GM12878 (cell line): Measurements from ENCODE around the gene SCD5. TPM values are rescaled to one million over a fixed set of nuclear protein-coding genes. Genes with fewer than 3 reads are reported as not detected.

Experiments used
- ATAC-seq: fragments of 200-7000 bp; cut with Tn5 transposase; 3 replicates; pipeline ENCODE4 v1.9.1; 2020; ENCODE audit warnings: mild to moderate bottlenecking, moderate library complexity
- BruUV-seq: library from RNA; stranded (reverse); fragments of 400-500 nt; replicated peaks from 2 replicates; lab custom pipeline; 2021; lab: Mats Ljungman, UMichigan
- CTCF ChIA-PET: fragments of 300-600 bp; sonication (Branson Sonifier 250); formaldehyde crosslinking; extraction: SDS; loops from one replicate; lab custom pipeline; 2021; ENCODE audit warnings: inconsistent platforms; lab: Yijun Ruan, JAX
- POLR2A ChIA-PET: fragments of 350-600 bp; formaldehyde crosslinking; extraction: SDS; loops from one replicate; lab custom pipeline; 2021; ENCODE audit warnings: inconsistent platforms; lab: Charles Lee
- RAD21 ChIA-PET: fragments of 300-600 bp; sonication (Branson Sonifier 250); formaldehyde crosslinking; loops from one replicate; lab custom pipeline; 2023; ENCODE audit warnings: antibody characterized with exemption; ENCODE audit not compliant: unreplicated experiment; lab: Charles Lee
- SMC1A ChIA-PET: fragments of 300-600 bp; sonication (Branson Sonifier 250); formaldehyde crosslinking; loops from one replicate; lab custom pipeline; 2023; ENCODE audit not compliant: unreplicated experiment, uncharacterized antibody; lab: Charles Lee
- DNase-seq: peaks from one replicate; pipeline ENCODE4 v3.0.0-alpha.2; 2011; ENCODE audit warnings: low read depth, low spot score
- FAIRE-seq: peaks from 3 replicates; lab custom pipeline; 2011; peaks lifted over from hg19 to GRCh38; lab: Jason Lieb, UNC
- H2AFZ ChIP-seq: 2 replicates; pipeline ENCODE4 v1.6.0; 2011; ENCODE audit warnings: low read depth, low read length, control low read depth; ENCODE audit not compliant: control insufficient read depth
- H3K27ac ChIP-seq: 2 replicates; pipeline ENCODE4 v1.5.1; 2011; ENCODE audit warnings: control low read depth; ENCODE audit not compliant: control insufficient read depth, insufficient read depth
- H3K27me3 ChIP-seq, 2 experiments: replicated peaks in 1 of 2; 2 replicates each; pipeline versions ENCODE4 v1.6.0 to v1.6.1; 2011; ENCODE audit warnings: low read length in 1 of 2; ENCODE audit not compliant: control insufficient read depth in 2 of 2, insufficient read depth in 2 of 2
- H3K36me3 ChIP-seq, 2 experiments: 2 replicates each; pipeline ENCODE4 v1.5.1; 2011; ENCODE audit warnings: low read length in 1 of 2; ENCODE audit not compliant: control insufficient read depth in 2 of 2, insufficient read depth in 2 of 2
- H3K4me1 ChIP-seq: 2 replicates; pipeline ENCODE4 v1.6.1; 2011; ENCODE audit warnings: mild to moderate bottlenecking, low read length, moderate library complexity, mixed read lengths; ENCODE audit not compliant: control insufficient read depth, insufficient read depth
- H3K4me2 ChIP-seq: 2 replicates; pipeline ENCODE4 v1.6.0; 2011; ENCODE audit warnings: control low read depth; ENCODE audit not compliant: control insufficient read depth, insufficient read depth
- H3K4me3 ChIP-seq: fragments of 200-600 bp; sonication (generic); 2 replicates; pipeline ENCODE4 v1.5.1; 2016
- H3K79me2 ChIP-seq: 2 replicates; pipeline ENCODE4 v1.6.0; 2011; ENCODE audit warnings: low read length; ENCODE audit not compliant: control insufficient read depth, insufficient read depth
- H3K9ac ChIP-seq: 2 replicates; pipeline ENCODE4 v1.8.0; 2011; ENCODE audit warnings: low read length, control low read depth, mixed read lengths; ENCODE audit not compliant: control insufficient read depth, insufficient read depth
- H3K9me3 ChIP-seq: replicated peaks from 3 replicates; pipeline ENCODE4 v1.5.1; 2011; ENCODE audit warnings: mild to moderate bottlenecking, low read length; ENCODE audit not compliant: control insufficient read depth, insufficient read depth
- H4K20me1 ChIP-seq: 2 replicates; pipeline ENCODE4 v1.6.0; 2011; ENCODE audit not compliant: control insufficient read depth, insufficient read depth
- JUNB ChIP-seq: IDR thresholded peaks from 2 replicates; pipeline ENCODE4 v1.6.1; 2016; ENCODE audit warnings: antibody characterized with exemption, mild to moderate bottlenecking
- MEF2B ChIP-seq: fragments of 450-650 bp; IDR thresholded peaks from 2 replicates; pipeline ENCODE4 v1.6.1; 2018; ENCODE audit warnings: mild to moderate bottlenecking, moderate library complexity; ENCODE audit not compliant: partially characterized antibody, poor library complexity, severe bottlenecking
- MTA3 ChIP-seq: IDR thresholded peaks from 2 replicates; pipeline ENCODE4 v1.6.1; 2012; ENCODE audit warnings: low read length, inconsistent platforms, borderline replicate concordance
- WGBS: methylation state at CpG from one replicate; pipeline ENCODE4 v1.1.6; 2016; ENCODE audit warnings: low lambda C conversion rate; ENCODE audit not compliant: insufficient replicate concordance, insufficient coverage; ENCODE audit errors: missing lambda C conversion rate; 5-methylcytosine and 5-hydroxymethylcytosine counted together
- in situ Hi-C: fragments of 300-500 bp; cut with MboI; formaldehyde crosslinking; loops from 9 replicates; pipeline ENCODE4 v1.14.3; 2018; ENCODE audit warnings: mixed read lengths
- intact Hi-C: fragments of 100-400 bp; cut with micrococcal nuclease; formaldehyde crosslinking; loops from one replicate; pipeline ENCODE4 v1.14.2; 2022; ENCODE audit not compliant: unreplicated experiment
- polyA plus RNA-seq, 11 experiments: library from polyadenylated mRNA; depleted of rRNA in 4 of 11; unstranded in 6 of 11; stranded (reverse) in 5 of 11; fragments of >200 nt; fragmentation: Nextera tagmentation in 4 of 11; fragmentation: Illumina TruSeq in 1 of 11; extraction: Ambion mirVana in 4 of 11; extraction: Trizol in 1 of 11; gene quantifications; 1 replicate in 1 of 11; 2 replicates in 10 of 11; pipeline versions ENCODE4 v1.2.1 to v1.2.3, GENCODE V29; 2011 to 2016; ENCODE audit warnings: inconsistent platforms in 2 of 11, missing spikeins in 2 of 11, low read depth in 1 of 11
- total RNA-seq, 4 experiments: library from RNA; depleted of rRNA in 3 of 4; stranded (reverse); fragments of >200 nt in 3 of 4; fragmentation: Illumina TruSeq in 1 of 4; extraction: Trizol in 1 of 4; gene quantifications; 2 replicates each; pipeline versions ENCODE4 v1.2.1 to v1.2.3, GENCODE V29; 2013 to 2021
- TF ChIP-seq, protein P1 (sequence below): fragments of 450-650 bp; IDR thresholded peaks from 2 replicates; pipeline ENCODE4 v1.6.1; 2016; ENCODE audit warnings: mild to moderate bottlenecking
- TF ChIP-seq, protein P2 (sequence below): IDR thresholded peaks from 2 replicates; pipeline ENCODE4 v1.6.1; 2011; ENCODE audit warnings: borderline replicate concordance, low read depth, mild to moderate bottlenecking, moderate library complexity, mixed read lengths, low read length; ENCODE audit not compliant: insufficient read depth; ENCODE audit errors: extremely low read length

The SCD5 gene
- total and polyA plus RNA-seq, 10 of the 15 experiments (the other 5 are each of a cell fraction or from before 2014, with no cell fraction given), result 2.4 to 15.0 (median 4.2) TPM

DNA sequence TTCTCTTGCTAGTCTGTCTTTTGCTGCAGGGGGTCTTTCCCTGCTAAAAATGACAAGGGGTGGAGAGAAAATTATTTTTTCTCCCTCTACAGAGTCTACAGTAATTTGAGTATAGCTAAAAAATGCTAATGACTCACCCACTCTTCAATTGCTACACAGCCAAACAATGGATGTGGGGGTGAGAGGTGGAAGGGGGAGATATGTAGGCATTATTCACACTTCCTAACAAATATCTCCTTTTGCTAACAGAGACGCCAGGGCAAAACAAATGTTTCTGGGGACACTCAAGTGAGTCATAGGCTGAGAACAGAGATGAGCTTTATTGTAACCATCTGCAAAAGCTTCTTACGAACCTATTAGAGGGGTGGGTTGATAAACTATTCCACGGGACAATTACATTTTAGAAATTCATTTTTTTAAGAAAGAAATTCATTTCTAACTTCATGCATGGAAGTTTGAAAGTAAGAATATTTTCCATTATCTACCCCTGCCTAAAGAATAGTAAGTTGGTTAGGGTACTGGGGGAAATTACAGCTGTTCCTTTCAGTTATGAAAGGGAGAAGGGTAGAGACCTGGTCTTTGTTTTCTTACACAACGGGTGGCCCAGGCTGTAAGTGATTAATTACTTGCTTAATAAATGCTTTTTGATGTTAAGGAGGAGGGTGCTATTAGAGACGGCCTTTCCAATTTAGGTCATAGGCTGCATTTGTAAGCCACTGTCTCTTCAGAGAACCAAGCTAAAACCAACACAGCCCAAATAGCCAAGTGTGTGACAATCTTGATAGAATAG lies 12.8 kb downstream of the SCD5 start (continued):
- TF ChIP-seq, protein P1, sequence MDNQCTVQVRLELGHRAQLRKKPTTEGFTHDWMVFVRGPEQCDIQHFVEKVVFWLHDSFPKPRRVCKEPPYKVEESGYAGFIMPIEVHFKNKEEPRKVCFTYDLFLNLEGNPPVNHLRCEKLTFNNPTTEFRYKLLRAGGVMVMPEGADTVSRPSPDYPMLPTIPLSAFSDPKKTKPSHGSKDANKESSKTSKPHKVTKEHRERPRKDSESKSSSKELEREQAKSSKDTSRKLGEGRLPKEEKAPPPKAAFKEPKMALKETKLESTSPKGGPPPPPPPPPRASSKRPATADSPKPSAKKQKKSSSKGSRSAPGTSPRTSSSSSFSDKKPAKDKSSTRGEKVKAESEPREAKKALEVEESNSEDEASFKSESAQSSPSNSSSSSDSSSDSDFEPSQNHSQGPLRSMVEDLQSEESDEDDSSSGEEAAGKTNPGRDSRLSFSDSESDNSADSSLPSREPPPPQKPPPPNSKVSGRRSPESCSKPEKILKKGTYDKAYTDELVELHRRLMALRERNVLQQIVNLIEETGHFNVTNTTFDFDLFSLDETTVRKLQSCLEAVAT, result no peak
- TF ChIP-seq MTA3, result no peak

DNA sequence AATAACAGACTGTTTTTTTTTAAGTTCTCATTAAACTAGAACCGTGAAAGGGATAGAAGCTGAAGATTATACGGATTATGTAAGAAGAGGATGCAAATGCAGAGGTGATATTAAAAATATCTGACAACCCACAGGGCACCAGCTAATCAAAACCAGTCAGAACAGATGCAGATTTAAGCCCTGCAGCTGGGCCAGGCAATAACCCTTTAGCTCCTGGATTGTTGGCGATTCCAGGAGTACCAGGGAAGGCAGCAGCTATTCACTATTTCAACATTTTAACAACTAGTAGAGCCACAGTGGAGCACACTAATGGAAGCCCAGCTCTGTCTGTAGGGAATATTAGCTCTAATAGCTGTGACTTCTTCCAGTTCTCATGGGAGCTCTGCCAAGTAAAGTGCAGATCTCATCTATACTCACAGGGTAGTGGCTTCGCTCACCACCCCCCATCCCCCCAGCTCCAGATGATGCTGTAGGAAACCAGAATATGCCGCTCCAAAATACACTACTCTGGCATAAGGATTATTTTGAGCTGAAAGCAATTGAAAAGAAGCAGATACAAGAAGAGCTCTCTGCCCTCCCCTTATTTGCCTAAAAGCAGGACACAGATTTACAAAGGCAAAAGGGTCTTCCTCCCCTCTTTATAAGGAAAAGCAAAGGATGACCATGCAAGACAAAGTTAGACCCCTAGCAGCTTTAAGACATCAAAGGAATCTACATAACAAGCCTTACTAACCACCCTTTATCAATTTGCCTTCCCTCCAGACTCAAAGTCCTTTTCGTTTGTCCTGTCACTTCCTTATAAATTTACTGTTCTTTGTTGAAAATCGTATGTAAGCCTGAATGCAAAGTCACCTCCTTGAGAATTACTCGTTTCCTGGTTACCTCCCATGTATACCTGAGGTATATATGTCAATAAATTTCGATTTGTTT lies 13.7 kb downstream of the SCD5 start:
- BruUV-seq, result no TSS peak
- Histone ChIP-seq H3K4me3 (no peak overlapping the region), H3K27me3 (no peaks in the 10 kb centered on the region), H4K20me1 (no peaks in the 10 kb centered on the region), H3K36me3 (no peaks in the 10 kb centered on the region), H3K27ac (no peak overlapping the region), H3K9me3 (no peaks in the 10 kb centered on the region)
- in situ Hi-C loops, result no loop called here
- TF ChIP-seq, protein P2, sequence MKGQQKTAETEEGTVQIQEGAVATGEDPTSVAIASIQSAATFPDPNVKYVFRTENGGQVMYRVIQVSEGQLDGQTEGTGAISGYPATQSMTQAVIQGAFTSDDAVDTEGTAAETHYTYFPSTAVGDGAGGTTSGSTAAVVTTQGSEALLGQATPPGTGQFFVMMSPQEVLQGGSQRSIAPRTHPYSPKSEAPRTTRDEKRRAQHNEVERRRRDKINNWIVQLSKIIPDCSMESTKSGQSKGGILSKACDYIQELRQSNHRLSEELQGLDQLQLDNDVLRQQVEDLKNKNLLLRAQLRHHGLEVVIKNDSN, result no peak
- TF ChIP-seq JUNB (no peak), MEF2B (no peak)
- TF ChIP-seq, all 136 proteins: peak for 0
- ATAC-seq (no peak), FAIRE-seq (no peak), DNase-seq (no peak)
- POLR2A ChIA-PET, result interaction anchor here (0.7 kb wide), 1 partner anchor 10 kb away, joined by 3 read pairs; no protein-coding TSS in a partner anchor
- Histone ChIP-seq H3K4me1 (peaks cover 10% of the 10 kb centered on the region), H3K4me2 (no peak overlapping the region), H2AFZ (no peak overlapping the region), H3K79me2 (no peaks in the 10 kb centered on the region), H3K9ac (no peak overlapping the region)
- intact Hi-C loops, result no loop called here
- WGBS, result 28% methylated on average over 9 of the region's 9 CpGs
- CTCF ChIA-PET, result interaction anchor here (1.0 to 1.5 kb wide), 2 partner anchors 15 to 18 kb away, joined by 4 read pairs; no protein-coding TSS in a partner anchor
- RAD21 ChIA-PET, result interaction anchor here (1.5 kb wide), 1 partner anchor 14 kb away, joined by 7 read pairs; the partner anchor contains the start of gene SCD5
- SMC1A ChIA-PET, result interaction anchor here (1.2 to 3.1 kb wide), 2 partner anchors 15 to 223 kb away, joined by 3 to 13 read pairs; partner anchors contain the start of gene SCD5
